Endodermal cell (in vitro differentiated cells): ENCODE data around the gene CDH11. TPM values are rescaled to one million over a fixed set of nuclear protein-coding genes. Genes with fewer than 3 reads are reported as not detected.

Experiments
- DNase-seq: peaks from one replicate; pipeline ENCODE4 v3.0.0-alpha.2; 2017
- H3K27ac ChIP-seq: 2 replicates; pipeline ENCODE4 v1.5.1; 2013; ENCODE audit warnings: mild to moderate bottlenecking, low read depth, low read length, moderate library complexity
- H3K27me3 ChIP-seq: 2 replicates; pipeline ENCODE4 v1.6.1; 2013; ENCODE audit warnings: mild to moderate bottlenecking, low read length, moderate library complexity; ENCODE audit not compliant: insufficient read depth, control insufficient read depth, poor library complexity, severe bottlenecking
- H3K36me3 ChIP-seq: 2 replicates; pipeline ENCODE4 v1.7.0; 2013; ENCODE audit warnings: mild to moderate bottlenecking, low read length, moderate library complexity; ENCODE audit not compliant: control insufficient read depth, insufficient read depth
- H3K4me1 ChIP-seq: one replicate; pipeline ENCODE4 v1.7.0; 2013; ENCODE audit warnings: low read length; ENCODE audit not compliant: control insufficient read depth, insufficient read depth
- H3K4me3 ChIP-seq: 2 replicates; pipeline ENCODE4 v1.5.1; 2013; ENCODE audit warnings: mild to moderate bottlenecking, low read length, moderate library complexity
- H3K9ac ChIP-seq: 2 replicates; pipeline ENCODE4 v1.6.1; 2013; ENCODE audit warnings: mild to moderate bottlenecking, low read length, moderate library complexity; ENCODE audit not compliant: poor library complexity, severe bottlenecking; ENCODE audit errors: extremely low read depth
- H3K9me3 ChIP-seq: 2 replicates; pipeline ENCODE4 v1.6.1; 2013; ENCODE audit warnings: mild to moderate bottlenecking, low read length, moderate library complexity; ENCODE audit not compliant: control insufficient read depth
- H3K27ac Mint-ChIP-seq: 2 replicates; pipeline ENCODE4 v1.8.0; 2020; ENCODE audit warnings: mixed read lengths
- H3K27me3 Mint-ChIP-seq: 2 replicates; pipeline ENCODE4 v1.8.0; 2021; ENCODE audit warnings: mild to moderate bottlenecking, mixed read lengths; ENCODE audit not compliant: insufficient read depth
- H3K36me3 Mint-ChIP-seq: 2 replicates; pipeline ENCODE4 v1.8.0; 2020; ENCODE audit warnings: low read depth, mixed read lengths
- H3K4me1 Mint-ChIP-seq: 2 replicates; pipeline ENCODE4 v1.8.0; 2020; ENCODE audit warnings: mixed read lengths
- H3K4me3 Mint-ChIP-seq: 2 replicates; pipeline ENCODE4 v1.8.0; 2020; ENCODE audit warnings: mild to moderate bottlenecking, moderate library complexity, mixed read lengths
- H3K9me3 Mint-ChIP-seq: 2 replicates; pipeline ENCODE4 v1.8.0; 2020; ENCODE audit warnings: mild to moderate bottlenecking, mixed read lengths
- CTCF ChIP-seq: fragments of 200-600 bp; sonication (generic); conservative IDR thresholded peaks from 2 replicates; pipeline ENCODE4 v1.5.0; 2021; ENCODE audit warnings: antibody characterized with exemption, mild to moderate bottlenecking
- WGBS, 2 experiments: methylation state at CpG; one replicate each; pipeline versions ENCODE4 v1.1.5 to v1.1.7; 2013; ENCODE audit warnings: missing lambda C conversion rate in 2 of 2, mixed read lengths in 1 of 2; ENCODE audit not compliant: insufficient coverage in 1 of 2, insufficient read length in 1 of 2; 5-methylcytosine and 5-hydroxymethylcytosine counted together
- total RNA-seq, 2 donors: library from RNA; stranded (reverse); fragmentation: NEBNext Ultra II Directional in 1 of 2; extraction: Animal tissue kit (Norgen Biotek cat#: 25700) in 1 of 2; gene quantifications; 2 replicates in 1 of 2; 3 replicates in 1 of 2; pipeline ENCODE4 v1.2.1, GENCODE V29; 2021

CDH11 gene
- total RNA-seq, 2 donors from 2014 or later: 0.73 to 2.9 TPM

GRCh38 chr16:64950731-64951130 is 171.1 kb downstream of the CDH11 start:
- Mint-ChIP-seq H3K36me3 (no peaks in the 10 kb centered on the region), H3K4me1 (no peaks in the 10 kb centered on the region), H3K27ac (no peak overlapping the region), H3K27me3 (no peaks in the 10 kb centered on the region), H3K9me3 (no peaks in the 10 kb centered on the region), H3K4me3 (no peak overlapping the region)
- no peak for TF ChIP-seq CTCF
- no peak for DNase-seq
- H3K27me3 ChIP-seq: no peaks in the 10 kb centered on the region
- no peaks in the 10 kb centered on the region for H3K9me3 ChIP-seq
- no peak overlapping the region for H3K4me3 ChIP-seq
- 96 to 98% methylated on average over 18 to 25 of the region's 25 CpGs for WGBS, 2 experiments
- no peaks in the 10 kb centered on the region for H3K4me1 ChIP-seq
- no peak overlapping the region for H3K9ac ChIP-seq
- no peak overlapping the region for H3K27ac ChIP-seq
- no peaks in the 10 kb centered on the region for H3K36me3 ChIP-seq

DNA sequence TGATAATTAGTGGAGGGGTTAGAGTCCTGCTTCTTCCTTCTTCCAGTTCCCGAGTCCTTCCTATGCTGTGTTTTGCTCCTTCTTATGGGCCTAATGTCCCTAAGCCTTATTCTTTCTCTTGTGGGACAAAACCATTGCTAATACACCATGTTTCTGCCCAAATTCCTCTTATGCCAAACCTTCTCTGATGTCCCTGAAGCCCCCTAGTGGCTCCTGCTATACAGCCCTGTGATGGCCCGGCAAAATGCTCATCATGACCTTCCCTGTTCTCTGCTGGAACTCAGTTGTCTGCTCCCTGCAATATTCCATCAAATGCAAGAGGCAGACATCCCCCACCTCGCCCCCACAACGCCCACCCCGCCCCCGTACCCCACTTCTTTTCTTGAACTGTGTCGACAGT is 171.6 kb downstream of the CDH11 start:
- no peak overlapping the region for H3K4me3 Mint-ChIP-seq
- H3K27me3 Mint-ChIP-seq: no peaks in the 10 kb centered on the region
- Histone ChIP-seq H3K27ac (no peak overlapping the region), H3K27me3 (no peaks in the 10 kb centered on the region), H3K9ac (no peak overlapping the region), H3K4me3 (no peak overlapping the region), H3K9me3 (no peaks in the 10 kb centered on the region), H3K36me3 (no peaks in the 10 kb centered on the region), H3K4me1 (no peaks in the 10 kb centered on the region)
- H3K36me3 Mint-ChIP-seq: no peaks in the 10 kb centered on the region
- no peak overlapping the region for H3K27ac Mint-ChIP-seq
- no peaks in the 10 kb centered on the region for H3K4me1 Mint-ChIP-seq
- no peaks in the 10 kb centered on the region for H3K9me3 Mint-ChIP-seq
- WGBS, 2 experiments: 89 to 90% methylated on average over 2 to 7 of the region's 7 CpGs
- peak; percentile 79 for TF ChIP-seq CTCF
- peak; percentile 78 for DNase-seq

- Histone ChIP-seq H3K9me3 (no peaks in the 10 kb centered on the region), H3K27me3 (no peaks in the 10 kb centered on the region), H3K9ac (no peak overlapping the region), H3K36me3 (no peaks in the 10 kb centered on the region), H3K4me3 (no peak overlapping the region), H3K4me1 (no peaks in the 10 kb centered on the region), H3K27ac (no peak overlapping the region)
- H3K4me3 Mint-ChIP-seq: no peak overlapping the region
- no peaks in the 10 kb centered on the region for H3K36me3 Mint-ChIP-seq
- H3K9me3 Mint-ChIP-seq: no peaks in the 10 kb centered on the region
- no peaks in the 10 kb centered on the region for H3K27me3 Mint-ChIP-seq
- WGBS, 2 experiments: 93% methylated on average over 1 of the region's 1 CpG; no CpG with 5 or more reads in 1 of the 2 experiments
- TF ChIP-seq CTCF: no peak
- no peaks in the 10 kb centered on the region for H3K4me1 Mint-ChIP-seq
- DNase-seq: no peak
- no peak overlapping the region for H3K27ac Mint-ChIP-seq
These were observed 173.8 kb downstream of the CDH11 start for GRCh38 chr16:64948056-64948455.
